HK-2 (cell line): Measurements from ENCODE around the gene RABAC1.
A peak's percentile ranks its signal among the peaks of the same experiment; 100 is the strongest.

Source experiments
- DNase-seq: peaks from one replicate; pipeline ENCODE4 v3.0.0-alpha.2; 2018; ENCODE audit not compliant: unreplicated experiment

RABAC1 gene

DNA sequence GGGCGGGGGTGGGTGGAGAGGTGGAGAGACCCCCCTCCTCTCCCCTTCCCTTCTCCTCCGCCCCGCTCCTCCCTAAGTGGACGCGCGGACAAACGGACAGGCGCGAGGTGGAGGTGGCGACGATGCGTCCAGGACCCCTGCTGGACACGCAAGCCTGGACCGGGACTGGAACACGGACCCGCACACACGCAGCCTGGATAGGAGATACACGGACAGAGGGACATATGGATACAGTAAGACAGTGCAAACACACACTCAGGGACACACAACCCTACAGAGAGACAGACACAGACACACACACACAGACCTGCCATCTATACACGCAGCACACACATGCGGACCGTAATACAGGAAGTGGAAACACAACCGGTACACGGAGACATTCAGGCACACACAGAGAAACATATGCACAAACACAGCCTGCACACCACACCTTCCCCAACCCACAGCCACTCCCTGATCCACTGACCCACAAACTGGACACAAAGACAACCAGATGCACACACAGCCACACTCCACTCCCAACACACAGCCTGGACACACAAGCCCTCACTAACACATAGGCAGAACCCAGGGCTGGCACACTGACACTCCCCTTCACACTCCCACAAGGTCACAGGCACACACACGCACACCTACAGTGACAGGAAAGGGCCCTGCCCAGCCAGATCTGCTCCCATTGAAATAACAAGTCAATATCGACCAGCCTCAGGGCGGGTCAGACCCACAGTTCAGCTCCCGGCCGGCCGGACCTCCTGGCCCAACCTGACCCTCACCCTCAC is 30.2 kb downstream of the RABAC1 start:
- DNase-seq, result no peak

DNA sequence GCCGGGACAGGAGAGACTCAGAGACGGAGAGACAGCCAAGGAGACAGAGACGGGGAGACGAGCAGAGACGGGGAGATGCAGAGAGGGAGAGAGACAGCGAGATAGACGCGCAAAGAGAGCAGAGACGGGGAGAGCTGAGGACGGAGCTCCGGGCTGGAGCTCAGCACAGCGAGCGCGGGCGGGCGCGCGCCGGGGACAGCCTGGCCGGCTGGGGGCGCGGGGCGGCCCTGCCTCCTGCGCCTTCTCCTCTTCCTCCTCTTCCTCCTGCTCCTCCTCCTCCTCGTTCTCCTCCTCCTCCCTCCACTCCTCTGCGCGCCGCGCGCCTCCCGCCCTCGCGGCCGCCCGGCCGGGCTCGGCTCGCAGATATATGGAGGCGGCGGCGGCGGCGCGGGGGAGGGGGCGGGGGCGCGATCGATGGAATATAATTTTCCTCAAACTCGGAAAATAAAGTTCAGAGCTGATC is 30.9 kb downstream of the RABAC1 start, which contains the start of gene ERFL:
ERFL (minus strand) TSS at position 229 of the 463 bp plus-strand sequence. CDS start 15,530 bp downstream, outside the sequence.
- DNase-seq, result peak; percentile 68

DNA sequence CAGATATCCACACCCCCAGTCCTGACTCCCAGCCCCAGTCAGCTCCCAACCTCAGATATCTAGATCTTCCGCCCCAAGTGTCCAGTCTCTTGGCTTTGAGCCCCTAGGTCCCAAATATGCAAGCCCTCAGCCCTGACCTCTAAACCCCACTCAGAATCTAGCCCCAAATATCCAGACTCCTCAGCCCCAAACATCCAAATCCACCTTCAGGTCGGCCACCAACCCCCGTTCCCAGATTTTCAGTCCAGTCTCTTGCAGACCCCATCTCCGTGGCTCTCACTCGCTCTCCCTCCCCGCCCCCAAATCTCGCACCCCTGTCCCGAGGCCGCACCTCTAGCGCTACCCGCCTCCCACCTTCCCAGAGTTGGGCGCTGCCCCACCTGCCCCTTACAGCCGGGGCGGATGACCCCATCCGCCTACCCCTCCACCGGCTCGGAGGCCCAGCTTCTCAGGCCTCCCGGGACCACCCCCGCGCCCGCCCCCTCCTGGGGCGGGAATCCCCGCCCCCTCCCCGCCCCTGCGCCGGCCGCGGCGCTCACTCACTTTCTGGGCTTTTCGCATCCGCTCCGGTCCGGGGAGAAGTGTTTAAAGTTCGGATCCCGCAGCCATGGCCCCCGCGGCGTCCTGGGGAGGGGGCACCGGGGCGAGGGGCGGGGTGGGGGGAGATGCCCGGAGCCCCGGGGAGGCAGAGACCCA is 31.5 kb downstream of the RABAC1 start:
- DNase-seq, result no peak

DNA sequence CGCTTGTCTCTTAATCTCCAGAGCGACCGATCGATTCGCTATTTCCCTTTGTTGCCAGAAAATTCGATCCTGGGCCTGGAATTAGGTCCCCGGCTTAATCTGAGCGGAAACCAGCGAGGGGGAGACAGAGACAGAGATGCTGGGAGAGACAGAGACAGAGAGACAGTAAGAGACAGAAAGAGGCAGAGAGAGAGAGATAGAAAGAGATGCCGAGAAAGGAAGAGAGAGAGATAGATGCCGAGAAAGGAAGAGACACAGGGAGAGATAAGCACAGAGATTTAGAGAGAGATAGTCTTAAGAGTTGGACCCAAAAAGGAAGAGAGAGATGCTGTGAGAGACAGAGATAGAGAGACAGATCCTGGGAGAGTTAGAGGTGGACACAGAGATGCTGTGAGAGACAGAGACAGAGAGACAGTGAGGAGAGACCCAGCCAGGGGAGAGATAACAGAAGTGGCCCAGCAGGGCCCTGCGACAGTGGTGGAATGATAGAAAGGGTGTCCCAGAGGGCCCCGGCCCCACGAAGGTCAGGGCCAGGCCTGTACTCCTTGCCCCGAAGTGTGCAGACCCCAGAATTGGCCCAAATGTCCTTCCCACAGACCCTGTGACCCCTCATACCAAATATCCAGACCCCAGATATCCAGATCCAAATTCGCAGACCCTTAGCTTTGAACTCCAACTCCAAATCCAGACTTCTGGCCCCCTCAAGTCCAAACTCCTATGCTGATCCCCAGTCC is 32.2 kb downstream of the RABAC1 start:
- no peak for DNase-seq

DNA sequence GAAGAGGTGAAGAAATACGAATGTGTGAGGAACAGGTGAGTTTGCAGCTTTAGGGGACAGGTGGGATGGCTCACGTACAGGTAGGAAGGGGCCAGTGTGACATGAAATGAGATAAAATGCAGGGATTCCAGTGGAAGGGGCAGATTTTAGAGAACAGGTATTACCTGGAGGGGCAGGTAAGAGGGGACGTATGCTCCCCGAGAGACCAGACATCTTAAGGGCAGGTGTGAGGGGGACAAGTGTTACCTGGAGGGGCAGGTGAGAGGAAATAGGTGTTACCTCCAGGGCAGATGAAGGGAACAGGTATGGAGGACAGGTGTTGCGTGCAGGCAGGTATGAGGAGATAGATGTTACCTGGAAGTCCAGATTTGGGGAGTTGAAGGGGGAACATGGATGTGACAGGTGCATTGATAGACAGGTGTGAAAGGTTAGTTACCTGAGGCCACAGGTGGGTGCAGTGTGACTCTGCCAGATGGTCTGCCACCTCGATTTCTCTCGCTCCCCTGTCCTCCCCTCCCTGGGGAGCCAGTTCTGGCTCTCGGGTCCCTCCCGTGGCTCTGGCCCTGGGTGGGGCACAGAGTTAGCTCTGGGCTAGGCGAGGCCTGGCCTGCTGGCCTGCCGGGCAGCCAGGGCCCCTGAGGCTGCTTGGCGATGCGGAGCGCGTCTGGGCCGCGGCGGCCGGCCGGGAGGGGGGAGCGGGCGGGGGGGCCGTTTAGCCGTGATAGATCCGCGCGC is 32.9 kb downstream of the RABAC1 start:
- DNase-seq, result no peak

DNA sequence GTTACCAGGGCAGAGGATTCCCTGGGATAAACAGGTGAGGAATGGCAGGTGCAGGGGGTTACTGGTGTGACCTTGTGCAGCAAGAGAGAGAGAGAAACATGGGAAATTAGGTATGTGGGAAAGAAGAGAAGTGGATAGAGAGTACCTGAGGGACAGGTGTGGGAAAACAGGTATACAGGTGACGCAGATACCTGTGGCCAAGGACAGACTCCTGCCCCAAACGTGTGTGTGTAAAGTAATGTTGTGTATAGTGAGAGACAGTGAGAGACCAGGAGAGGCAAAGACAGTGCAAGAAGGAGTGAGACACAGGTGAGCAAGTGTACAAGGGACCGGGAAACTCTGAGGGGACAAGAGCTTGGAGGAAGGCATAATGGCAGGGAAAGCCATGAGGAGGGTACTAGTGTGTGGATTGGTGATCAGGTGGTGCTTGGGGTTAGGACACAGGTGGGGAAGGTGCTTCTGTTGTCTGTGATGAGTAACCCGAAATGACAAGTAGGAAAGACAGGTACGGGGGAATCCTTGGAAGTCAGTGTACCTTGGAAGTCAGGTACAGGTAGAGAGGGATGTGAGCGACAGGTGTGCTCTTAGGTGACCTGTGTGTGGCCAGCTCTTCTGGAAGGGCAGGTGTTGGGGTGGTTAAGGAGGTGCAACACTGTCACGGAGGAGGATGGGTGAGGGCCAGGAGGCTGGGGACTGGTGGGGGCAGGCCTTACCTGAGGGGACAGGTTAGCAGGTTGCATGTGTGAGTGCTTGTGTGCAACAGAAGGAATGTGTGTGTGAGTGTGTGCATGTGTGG is 33.7 kb downstream of the RABAC1 start:
- no peak for DNase-seq

DNA sequence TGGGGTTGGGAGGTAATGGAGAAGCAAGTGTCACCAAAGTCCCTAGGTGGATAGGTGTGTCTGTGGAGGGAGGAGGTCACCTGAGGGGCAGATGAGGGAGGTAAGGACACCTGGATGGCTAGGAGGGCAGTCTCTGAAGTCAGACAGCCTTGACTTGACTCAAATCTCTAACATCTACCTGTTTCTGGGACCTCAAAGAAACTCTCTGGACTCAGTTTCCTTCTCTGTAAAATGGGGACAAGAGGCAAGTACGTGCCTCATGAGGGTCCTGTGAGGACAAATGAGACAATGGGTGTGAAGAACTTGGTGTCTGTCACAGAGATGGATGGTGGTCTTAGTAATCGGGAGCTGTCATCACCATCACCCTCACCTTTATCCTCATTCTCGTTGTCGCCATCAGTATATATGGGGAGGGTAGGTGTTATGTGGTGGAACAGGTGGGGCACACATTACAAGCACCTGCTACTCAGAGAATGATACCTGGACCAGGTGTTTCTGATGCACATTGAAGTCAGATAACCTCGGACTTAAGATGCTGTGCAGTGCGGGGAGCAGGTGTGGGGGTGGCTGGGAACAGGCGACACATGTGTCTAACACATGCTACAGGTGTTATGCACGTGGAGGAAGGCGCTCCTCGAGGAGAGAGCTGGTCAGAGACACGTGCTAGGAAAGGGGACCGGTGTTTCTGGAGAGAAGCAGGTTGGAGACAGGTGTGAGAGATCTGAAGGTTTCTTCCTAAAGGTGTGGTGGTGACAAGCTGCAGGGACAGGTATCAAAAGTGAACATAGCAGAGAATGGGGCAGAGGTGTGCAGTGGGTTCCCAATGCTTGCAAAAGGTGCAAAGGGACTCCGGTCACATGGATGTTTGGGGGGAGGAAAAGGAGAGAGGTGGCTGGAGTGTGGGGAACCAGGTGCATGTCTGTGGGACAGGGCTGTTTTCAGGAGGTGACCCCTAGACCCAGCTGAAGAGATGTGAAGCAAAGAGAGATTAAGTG is 34.7 kb downstream of the RABAC1 start:
- DNase-seq, result no peak

DNA sequence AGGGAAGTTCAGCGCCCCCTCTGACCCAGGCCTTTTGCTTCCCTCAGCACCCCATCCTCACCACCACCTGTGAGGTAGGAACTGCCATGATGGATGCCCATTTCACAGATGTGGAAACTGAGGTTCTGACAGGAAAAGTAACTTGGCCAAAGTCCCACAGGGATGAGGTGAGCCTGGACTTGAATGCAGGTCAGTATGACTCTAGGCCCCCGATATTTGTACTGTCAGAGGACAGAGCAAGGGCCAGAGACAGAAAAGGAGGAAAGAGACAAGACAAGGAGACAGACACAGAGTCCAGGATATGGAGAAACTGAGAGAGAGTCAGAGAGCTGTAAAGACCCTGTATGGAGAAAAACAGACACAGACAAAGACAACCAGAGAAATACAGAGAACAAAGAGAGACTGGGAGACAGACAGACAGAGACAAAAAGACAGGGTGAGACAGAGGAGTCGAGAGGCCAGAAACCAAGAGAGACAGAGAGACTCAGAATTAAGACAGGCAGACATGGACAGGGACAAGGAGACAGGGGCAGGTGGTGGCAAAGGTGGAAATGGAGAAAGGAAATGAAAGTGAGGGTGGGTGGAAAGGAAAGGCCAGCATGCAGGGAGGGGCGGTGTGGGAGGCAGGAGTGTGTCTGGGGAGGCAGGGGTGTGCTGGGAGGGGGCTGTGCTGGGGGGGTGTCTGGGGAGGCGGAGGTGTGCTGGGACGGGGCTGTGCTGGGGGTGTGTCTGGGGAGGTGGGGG is 35.9 kb downstream of the RABAC1 start:
- no peak for DNase-seq

DNA sequence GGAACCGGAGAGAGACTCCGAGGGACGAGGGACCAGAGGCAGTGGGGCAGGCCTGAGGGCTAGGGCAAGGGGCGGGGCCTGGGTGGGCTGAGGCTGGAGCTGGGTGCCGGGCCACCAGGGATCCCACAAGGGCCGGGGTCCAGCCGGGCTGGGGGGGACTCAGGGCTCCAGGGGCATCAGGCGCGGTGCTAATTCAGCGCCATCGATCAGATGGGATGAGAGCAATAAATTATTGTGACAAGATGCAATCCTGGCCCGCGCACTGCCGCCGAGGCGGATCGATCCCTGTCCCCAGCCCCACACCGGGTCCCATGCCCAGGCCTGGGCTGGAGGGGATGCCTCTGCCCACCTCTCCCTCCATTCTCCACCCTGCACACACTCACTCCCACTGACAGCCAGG is 36.5 kb downstream of the RABAC1 start:
- no peak for DNase-seq

DNA sequence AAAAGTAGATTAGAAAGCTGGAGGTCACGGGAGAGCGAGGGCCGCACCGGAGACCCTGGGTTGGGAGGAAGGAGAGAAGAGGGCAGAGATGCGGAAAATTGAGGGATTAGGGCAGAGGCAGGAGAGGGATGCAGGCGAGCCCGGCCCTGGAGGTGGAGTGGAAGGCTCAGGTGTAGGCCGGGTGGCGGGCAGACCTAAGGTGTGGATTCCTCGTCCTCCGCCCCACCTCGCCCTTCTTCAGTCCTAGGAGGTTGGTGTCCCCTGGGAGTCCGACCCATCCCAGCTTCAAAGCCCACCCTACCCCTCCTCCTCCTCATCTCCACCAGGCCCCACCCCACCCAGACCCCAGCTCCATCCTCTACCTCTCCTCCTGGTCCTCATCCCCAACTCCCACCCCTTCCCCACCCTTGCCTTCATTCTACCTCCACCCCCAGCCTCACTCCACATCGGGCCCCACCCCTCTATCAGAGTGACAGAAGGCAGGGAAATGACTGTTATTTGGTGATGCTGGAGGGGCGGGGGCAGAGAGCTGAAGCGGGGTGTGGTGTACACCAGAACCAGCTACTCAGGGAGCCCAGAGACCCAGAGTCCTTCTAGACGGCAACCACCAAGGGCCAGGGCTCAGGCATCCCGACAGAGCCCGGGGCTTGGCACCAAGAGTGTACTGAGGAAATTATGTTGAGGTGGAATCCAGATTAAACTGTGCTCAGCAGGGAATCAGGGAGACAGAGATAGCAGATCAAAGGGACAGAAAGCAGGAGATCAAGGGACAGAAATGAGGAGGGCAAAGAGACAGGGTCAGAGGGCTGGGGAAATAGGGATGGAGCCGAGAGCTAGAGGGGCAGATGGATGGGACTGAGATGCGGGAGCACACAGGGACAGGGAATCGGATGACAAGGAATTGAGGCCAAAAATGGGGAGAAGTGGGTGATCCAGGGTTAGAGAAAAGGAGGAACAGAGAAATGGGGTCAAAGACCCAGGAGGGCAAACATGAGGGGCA is 37.2 kb downstream of the RABAC1 start:
- no peak for DNase-seq

DNA sequence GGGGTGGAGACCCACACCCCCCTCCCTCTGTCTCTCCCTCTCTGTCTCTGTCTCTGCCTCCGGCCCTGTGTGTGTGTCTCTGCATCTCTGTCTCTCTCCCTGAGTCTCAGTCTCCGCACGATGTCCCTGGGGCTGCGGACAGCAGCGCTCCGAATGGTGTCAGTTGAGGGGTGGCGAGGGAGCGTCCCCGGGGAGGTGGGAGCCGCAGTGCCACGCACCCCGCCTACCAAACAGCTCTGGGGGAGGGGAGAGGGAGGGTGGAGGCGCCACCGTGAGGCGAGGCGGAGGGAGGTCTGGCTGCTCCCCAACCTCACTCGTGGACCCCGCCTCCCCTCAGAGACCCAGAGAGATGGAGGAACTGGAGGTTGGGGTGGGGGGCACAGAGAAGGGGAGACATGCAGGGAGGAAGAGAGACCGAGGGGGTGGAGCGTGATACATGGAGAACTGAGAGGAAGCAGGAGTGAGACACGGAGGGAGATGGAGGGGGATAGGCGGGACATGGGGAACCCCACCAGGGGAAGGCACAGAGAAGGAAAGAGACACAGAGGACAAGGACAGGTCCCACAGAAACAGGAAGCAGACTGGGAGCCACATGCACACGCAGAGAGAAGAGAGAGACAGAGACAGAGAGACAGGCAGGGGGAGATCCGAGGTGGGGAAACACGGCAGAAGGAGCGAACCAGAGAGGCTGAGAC is 38.1 kb downstream of the RABAC1 start:
- no peak for DNase-seq

DNA sequence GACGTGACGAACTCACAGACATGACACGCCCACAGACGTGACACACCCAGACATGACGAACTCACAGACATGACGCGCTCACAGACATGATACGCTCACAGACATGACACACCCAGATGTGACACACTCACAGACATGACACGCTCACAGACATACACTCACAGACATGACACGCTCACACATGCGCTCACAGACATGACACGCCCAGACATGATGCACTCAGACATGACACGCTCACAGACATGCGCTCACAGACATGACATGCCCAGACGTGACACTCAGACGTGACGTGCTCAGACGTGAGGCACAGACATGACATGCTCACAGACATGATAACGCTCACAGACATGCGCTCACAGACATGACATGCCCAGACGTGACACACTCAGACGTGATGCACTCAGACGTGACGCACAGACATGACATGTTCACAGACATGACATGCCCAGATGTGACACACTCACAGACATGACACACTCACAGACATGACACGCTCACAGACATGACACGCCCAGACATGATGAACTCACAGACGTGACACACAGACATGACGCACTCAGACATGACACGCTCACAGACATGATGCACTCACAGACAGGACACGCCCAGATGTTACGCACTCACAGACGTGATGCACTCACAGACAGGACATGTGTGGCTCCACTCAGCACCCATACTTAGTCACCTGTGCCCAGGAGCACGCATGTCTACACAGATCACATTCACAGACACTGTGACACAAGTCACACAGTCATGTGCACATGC is 39.0 kb downstream of the RABAC1 start:
- no peak for DNase-seq

DNA sequence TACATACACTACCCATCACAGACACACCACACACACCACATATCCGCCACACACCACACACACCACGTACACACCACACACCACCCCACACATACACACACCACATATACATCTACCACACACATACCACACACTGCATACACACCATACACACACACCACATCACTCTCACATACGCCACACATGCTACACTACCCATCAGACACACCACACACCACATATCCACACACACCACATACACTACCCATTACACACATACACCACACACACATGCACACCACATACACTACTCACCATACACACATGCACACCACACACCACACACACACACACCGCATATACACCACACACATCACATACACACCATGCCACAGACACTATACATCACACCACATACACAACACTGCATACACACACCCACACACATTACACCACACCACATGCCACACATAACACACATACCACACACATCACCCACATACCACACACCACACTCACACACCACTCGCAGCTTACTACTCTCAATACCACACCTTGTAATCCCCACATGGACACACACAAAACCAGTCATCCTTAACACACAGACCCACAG is 40.4 kb downstream of the RABAC1 start:
- no peak for DNase-seq

DNA sequence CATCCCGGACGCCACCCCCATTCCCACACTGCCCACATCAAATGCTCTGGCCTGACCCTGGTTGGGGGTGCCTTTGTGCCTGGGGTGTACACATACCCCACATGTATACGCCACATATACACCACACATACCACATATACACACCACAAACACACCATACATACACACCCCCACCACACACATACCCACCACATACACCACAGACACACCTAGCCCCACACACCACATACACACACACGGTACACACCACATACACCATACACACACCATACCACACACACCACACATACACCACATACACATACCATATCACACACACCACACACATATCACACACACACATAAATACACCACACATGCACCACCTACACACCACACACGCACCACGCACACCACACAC is 41.0 kb downstream of the RABAC1 start:
- DNase-seq, result no peak

DNA sequence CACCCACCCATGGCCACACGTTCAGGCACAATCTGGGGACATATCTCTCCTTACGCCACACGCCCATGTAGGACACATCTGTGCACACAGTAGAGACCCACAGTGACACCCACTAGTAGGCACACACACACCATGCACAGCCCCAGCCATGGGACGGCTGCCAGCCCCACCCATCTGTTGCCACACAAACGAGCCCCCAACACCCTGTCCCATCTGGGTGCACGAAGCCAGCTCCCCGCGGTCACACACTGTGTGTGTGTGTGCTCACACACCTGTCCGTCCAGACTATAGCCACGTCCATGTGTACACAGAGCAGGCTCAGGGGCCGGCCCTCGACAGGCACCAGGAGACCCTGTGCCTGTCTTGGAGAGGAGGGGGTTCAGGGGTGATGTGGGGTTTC is 41.4 kb downstream of the RABAC1 start:
- no peak for DNase-seq
